Measurements from ENCODE around the gene FBXO17. TPM values are rescaled to one million over a fixed set of nuclear protein-coding genes. Genes with fewer than 3 reads are reported as not detected.

The FBXO17 gene
- total and polyA plus RNA-seq, 5 experiments from 2014 or later: not detected

- Mint-ChIP-seq H3K27me3 (no peaks in the 10 kb centered on the region), H3K4me1 (peaks cover 0 to 3% (median 0%) of the 10 kb centered on the region in 4 donors), H3K27ac (peak overlapping the region in 2 of 10 donors; percentile 42 to 44), H3K9me3 (no peaks in the 10 kb centered on the region), H3K36me3 (peaks cover 5 to 20% (median 7%) of the 10 kb centered on the region in 3 donors), H3K4me3 (no peak overlapping the region)
- POLR2A ChIA-PET: interaction anchor here (1.3 kb wide), 1 partner anchor 13 kb away, joined by 5 read pairs; the partner anchor contains the start of genes MRPS12 and SARS2
- DNase-seq (peak in 1 of 10 donors; percentile 22), ATAC-seq (no peak)
These were observed 57.5 kb downstream of the FBXO17 start for GRCh38 chr19:38917921-38918491.

DNA sequence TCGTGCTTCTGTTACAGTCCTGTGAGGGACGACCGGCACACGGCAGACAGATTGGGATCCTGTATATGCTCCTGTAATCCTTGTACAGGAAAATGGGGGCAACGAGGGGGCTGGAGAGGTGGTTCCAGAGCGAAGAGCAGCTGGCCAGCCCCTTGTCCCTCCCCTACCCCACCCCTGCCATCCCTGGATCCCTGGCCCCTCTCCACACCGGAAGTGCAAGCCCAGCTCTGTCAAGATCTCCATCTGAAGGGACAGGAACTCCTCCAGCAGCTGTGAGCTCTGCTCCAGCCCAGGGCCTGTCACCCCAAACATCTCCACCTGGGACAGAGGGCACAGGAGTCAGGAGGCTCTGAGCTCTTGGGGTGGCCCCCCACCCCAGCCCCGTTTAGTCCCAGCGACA lies 58.0 kb downstream of the FBXO17 start:
- H3K9me3 Mint-ChIP-seq: no peaks in the 10 kb centered on the region
- DNase-seq (peak in 1 of 10 donors; percentile 35), ATAC-seq (no peak)
- POLR2A ChIA-PET: interaction anchor here (1.3 kb wide), 1 partner anchor 13 kb away, joined by 5 read pairs; the partner anchor contains the start of genes MRPS12 and SARS2
- H3K27ac Mint-ChIP-seq: no peak overlapping the region
- H3K4me1 Mint-ChIP-seq: peaks cover 0 to 4% (median 1%) of the 10 kb centered on the region in 4 donors
- peaks cover 5 to 15% (median 7%) of the 10 kb centered on the region in 3 donors for H3K36me3 Mint-ChIP-seq
- no peaks in the 10 kb centered on the region for H3K27me3 Mint-ChIP-seq
- no peak overlapping the region for H3K4me3 Mint-ChIP-seq

DNA sequence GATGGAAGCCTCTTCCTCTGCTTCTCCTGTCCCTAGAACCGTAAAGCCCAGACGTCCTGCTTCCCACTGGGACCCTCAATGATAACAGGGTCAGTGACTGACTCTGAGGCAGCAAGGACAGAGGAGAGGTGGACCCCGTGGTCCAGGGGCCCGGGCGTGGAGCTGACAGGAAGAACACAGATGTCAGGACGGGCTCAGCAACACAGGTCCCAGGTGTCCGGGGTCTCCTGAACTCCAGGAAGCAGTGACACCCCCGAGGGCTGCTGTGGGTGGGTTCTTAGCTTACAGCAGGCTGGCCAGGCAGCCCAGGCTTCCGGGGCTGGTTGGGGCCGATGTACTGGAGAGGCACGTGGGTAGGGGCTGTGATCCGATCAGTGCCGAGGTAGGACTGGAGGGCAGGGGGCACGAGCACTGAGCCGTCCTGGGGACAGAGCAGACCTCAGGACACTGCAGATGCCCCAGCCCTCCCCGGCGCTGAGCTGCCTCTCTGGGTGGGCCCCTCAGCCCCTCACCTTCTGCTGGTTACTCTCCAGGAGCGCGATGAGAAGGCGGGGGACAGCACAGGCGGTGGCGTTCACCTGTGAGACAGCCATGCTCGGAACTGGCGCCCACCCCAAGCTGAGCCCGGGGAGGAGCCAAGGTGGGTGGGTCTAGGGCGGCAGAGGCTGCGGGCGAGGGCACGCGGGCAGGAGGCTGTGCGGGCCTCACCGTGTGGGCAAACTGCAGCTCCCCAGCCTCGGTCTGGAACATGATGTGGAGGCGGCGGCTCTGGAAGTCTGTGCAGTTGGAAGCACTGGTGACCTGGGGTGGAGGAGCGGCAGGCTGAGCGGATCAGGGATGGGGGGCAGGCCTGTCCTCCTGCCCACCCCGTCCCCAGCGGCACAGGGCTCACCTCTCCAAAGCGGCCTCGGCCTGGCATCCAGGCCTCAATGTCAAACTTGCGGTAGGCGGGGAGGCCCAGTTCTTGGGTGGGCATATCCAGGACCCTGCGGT lies 59.9 kb downstream of the FBXO17 start:
- Mint-ChIP-seq H3K27me3 (no peaks in the 10 kb centered on the region), H3K36me3 (peaks cover 0 to 8% (median 0%) of the 10 kb centered on the region in 3 donors), H3K9me3 (no peaks in the 10 kb centered on the region), H3K4me1 (peaks cover 0 to 9% (median 3%) of the 10 kb centered on the region in 4 donors), H3K27ac (peak overlapping the region in 2 of 10 donors; percentile 35), H3K4me3 (no peak overlapping the region)
- ATAC-seq: no peak
- POLR2A ChIA-PET: interaction anchor here (0.7 kb wide), 1 partner anchor 15 kb away, joined by 3 read pairs; the partner anchor contains the start of genes MRPS12 and SARS2
- peak in 1 of 10 donors; percentile 59 for DNase-seq

- Mint-ChIP-seq H3K27me3 (no peaks in the 10 kb centered on the region), H3K4me1 (peaks cover 4 to 22% (median 5%) of the 10 kb centered on the region in 4 donors), H3K4me3 (no peak overlapping the region), H3K36me3 (peaks cover 0 to 9% (median 0%) of the 10 kb centered on the region in 3 donors), H3K27ac (peak overlapping the region in 2 of 10 donors; percentile 9 to 44), H3K9me3 (no peaks in the 10 kb centered on the region)
- POLR2A ChIA-PET: interaction anchor here (0.7 kb wide), 1 partner anchor 520 kb away, joined by 7 read pairs; no protein-coding TSS in a partner anchor
- DNase-seq (peak in 1 of 10 donors; percentile 37), ATAC-seq (no peak)
These were observed 61.6 kb downstream of the FBXO17 start for GRCh38 chr19:38913958-38914357.

DNA sequence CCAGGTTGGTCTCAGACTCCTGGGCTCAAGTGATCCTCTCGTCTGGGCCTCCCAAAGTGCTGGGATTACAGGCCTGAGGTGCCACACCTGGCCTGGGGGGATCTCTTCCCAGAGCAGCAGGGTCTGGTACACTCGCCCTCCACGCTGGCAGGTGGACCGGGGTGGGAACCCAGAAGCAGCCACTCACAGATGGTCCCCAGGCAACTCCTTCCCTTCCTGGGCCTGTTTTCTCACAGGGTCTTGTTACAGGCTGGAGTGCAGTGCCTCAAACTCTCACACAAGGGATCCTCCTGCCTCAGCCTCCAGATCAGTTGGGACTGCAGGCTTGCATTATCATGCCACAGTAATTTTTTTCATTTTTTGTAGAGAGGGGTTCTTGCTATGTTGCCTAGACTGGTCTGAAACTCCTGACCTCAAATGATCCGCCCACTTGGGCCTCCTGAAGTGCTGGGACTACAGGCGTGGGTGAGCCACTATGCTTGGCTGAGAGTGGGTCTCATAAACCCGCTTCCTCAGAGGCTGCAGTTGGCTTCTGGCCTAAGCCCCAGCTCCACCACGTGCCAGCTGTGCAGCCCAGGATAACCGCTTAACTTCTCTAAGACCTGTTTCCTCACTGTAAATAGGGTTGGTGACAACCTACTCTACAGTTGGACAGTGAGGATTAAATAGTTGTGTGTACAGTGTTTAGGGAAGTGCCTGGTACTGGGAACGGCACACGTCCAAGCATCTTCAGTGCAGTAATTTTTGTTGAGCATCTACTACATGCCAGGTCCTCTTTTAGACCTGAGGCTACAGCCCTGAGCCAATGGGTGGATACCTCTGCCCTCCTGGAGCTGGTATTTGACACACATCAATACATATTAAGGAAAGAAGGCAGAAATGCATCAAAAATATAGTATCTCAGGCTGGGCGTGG lies 62.7 kb downstream of the FBXO17 start:
- POLR2A ChIA-PET: no interaction called here
- H3K27me3 Mint-ChIP-seq: no peaks in the 10 kb centered on the region
- no peak overlapping the region for H3K4me3 Mint-ChIP-seq
- H3K36me3 Mint-ChIP-seq: peaks cover 0 to 15% (median 3%) of the 10 kb centered on the region in 3 donors
- DNase-seq (peak in 1 of 10 donors; percentile 22), ATAC-seq (no peak)
- peaks cover 10 to 30% (median 12%) of the 10 kb centered on the region in 4 donors for H3K4me1 Mint-ChIP-seq
- H3K9me3 Mint-ChIP-seq: no peaks in the 10 kb centered on the region
- peak overlapping the region in 3 of 10 donors; percentile 10 to 37 (median 29) for H3K27ac Mint-ChIP-seq

- POLR2A ChIA-PET: interaction anchor here (1.1 kb wide), 1 partner anchor 42 kb away, joined by 3 read pairs; no protein-coding TSS in a partner anchor
- ATAC-seq: no peak
These were observed 64.0 kb downstream of the FBXO17 start for GRCh38 chr19:38911388-38912001.

DNA sequence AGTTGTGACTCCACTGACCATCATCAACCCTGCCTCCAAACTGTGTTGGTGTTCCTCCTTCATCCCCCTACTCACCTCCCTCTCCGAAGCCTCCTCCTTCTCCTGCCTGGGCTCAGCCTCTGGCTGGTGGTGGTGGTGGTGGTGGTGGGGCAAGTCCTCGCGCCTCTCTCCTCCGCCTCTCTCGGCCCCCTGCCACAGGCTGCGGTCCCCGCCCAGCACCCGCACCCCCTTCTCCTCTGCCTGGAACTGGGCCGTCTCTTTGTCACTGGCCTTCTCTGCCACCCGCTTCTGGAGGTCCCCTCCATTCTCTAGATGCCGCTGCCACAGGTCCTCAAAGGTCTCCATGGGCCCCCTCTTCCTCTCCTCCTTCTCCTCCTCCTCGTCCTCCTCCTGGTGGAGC lies 65.1 kb downstream of the FBXO17 start:
- no peak for ATAC-seq
- Mint-ChIP-seq H3K9me3 (no peaks in the 10 kb centered on the region), H3K27ac (peak overlapping the region in 4 of 10 donors; percentile 18 to 72 (median 36)), H3K27me3 (no peaks in the 10 kb centered on the region), H3K36me3 (peaks cover 0 to 35% (median 10%) of the 10 kb centered on the region in 3 donors), H3K4me1 (peaks cover 10 to 35% (median 17%) of the 10 kb centered on the region in 4 donors), H3K4me3 (peak overlapping the region in 1 of 10 donors; percentile 52)
- POLR2A ChIA-PET: interaction anchor here (0.7 kb wide), 1 partner anchor 61 kb away, joined by 5 read pairs; no protein-coding TSS in a partner anchor
- DNase-seq: peak in 1 of 10 donors; percentile 58

More at GRCh38 chr19:38911388-38912001, 64.0 kb downstream of the FBXO17 start:
- peak in 1 of 10 donors; percentile 54 for DNase-seq
- Mint-ChIP-seq H3K36me3 (peaks cover 0 to 29% (median 10%) of the 10 kb centered on the region in 3 donors), H3K4me3 (no peak overlapping the region), H3K27me3 (no peaks in the 10 kb centered on the region), H3K4me1 (peaks cover 10 to 35% (median 17%) of the 10 kb centered on the region in 4 donors), H3K27ac (no peak overlapping the region), H3K9me3 (no peaks in the 10 kb centered on the region)

DNA sequence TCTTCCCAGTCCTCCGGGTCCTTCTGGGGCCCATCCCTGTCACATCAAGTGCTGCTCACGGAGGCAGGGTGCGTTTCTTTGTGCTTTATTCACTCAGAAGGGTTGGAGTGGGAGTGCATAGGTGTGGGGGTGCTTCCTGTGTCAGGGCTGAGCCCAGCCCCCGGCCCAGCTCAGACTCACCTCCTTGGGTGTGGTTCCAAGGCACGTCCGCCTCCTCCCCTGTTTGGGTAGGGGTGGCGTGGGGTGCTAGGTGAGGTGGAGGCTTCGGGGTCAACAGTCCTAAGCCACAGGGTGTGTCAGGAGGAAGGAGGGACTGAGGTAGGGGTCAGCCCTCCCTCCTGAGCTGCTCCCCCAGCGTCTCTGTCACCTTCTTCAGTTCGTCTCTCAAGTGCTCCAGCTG lies 66.6 kb downstream of the FBXO17 start:
- POLR2A ChIA-PET: interaction anchor here (1.7 kb wide), 1 partner anchor 9 kb away, joined by 6 read pairs; the partner anchor contains the start of genes NFKBIB and SIRT2
- H3K36me3 Mint-ChIP-seq: peaks cover 6 to 44% (median 10%) of the 10 kb centered on the region in 3 donors
- ATAC-seq: peak; percentile 69 to 78
- peak overlapping the region in 8 of 10 donors; percentile 34 to 72 (median 61) for H3K4me3 Mint-ChIP-seq
- peak in 3 of 10 donors; percentile 24 to 64 (median 26) for DNase-seq
- H3K4me1 Mint-ChIP-seq: peaks cover 14 to 42% (median 24%) of the 10 kb centered on the region in 4 donors
- H3K9me3 Mint-ChIP-seq: no peaks in the 10 kb centered on the region
- H3K27ac Mint-ChIP-seq: peak overlapping the region in 9 of 10 donors; percentile 32 to 91 (median 86)
- no peaks in the 10 kb centered on the region for H3K27me3 Mint-ChIP-seq

DNA sequence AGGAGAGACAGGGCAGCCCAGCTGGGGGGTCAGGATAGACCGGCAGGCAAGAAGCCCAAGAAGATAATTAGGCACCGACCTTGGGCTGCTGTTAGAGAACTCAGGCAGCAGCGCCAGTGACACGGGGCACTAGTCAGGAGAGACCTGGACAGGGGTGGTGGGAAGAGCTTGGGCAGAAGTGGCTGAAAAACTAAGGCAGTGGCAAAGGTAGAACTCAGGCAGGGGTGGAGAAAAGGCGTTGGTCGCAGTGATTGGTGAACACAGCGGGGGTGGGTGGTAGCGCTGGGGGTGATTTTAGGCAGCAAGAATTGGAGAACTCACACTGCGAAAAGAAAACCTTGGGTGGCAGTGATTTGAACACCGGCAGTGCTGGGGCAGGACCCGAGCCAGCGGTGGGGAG lies 67.9 kb downstream of the FBXO17 start:
- H3K36me3 Mint-ChIP-seq: peaks cover 6 to 47% (median 10%) of the 10 kb centered on the region in 3 donors
- peaks cover 14 to 45% (median 26%) of the 10 kb centered on the region in 4 donors for H3K4me1 Mint-ChIP-seq
- H3K27me3 Mint-ChIP-seq: no peaks in the 10 kb centered on the region
- ATAC-seq (no peak), DNase-seq (peak in 1 of 10 donors; percentile 47)
- no peaks in the 10 kb centered on the region for H3K9me3 Mint-ChIP-seq
- peak overlapping the region in 5 of 10 donors; percentile 55 to 79 (median 78) for H3K27ac Mint-ChIP-seq
- H3K4me3 Mint-ChIP-seq: peak overlapping the region in 2 of 10 donors; percentile 10 to 37
- POLR2A ChIA-PET: no interaction called here

DNA sequence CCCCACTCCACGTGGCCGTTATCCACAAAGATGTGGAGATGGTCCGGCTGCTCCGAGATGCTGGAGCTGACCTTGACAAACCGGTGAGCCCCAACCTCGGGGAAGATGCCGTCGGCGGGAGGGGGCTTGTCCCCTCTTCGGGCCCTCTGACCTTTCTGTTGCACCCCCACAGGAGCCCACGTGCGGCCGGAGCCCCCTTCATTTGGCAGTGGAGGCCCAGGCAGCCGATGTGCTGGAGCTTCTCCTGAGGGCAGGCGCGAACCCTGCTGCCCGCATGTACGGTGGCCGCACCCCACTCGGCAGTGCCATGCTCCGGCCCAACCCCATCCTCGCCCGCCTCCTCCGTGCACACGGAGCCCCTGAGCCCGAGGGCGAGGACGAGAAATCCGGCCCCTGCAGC lies 68.3 kb downstream of the FBXO17 start:
- DNase-seq (peak in 1 of 10 donors; percentile 58), ATAC-seq (no peak)
- peaks cover 14 to 41% (median 26%) of the 10 kb centered on the region in 4 donors for H3K4me1 Mint-ChIP-seq
- H3K4me3 Mint-ChIP-seq: peak overlapping the region in 1 of 10 donors; percentile 10
- no peak overlapping the region for H3K27ac Mint-ChIP-seq
- POLR2A ChIA-PET: no interaction called here
- H3K9me3 Mint-ChIP-seq: no peaks in the 10 kb centered on the region
- peaks cover 6 to 47% (median 10%) of the 10 kb centered on the region in 3 donors for H3K36me3 Mint-ChIP-seq
- no peaks in the 10 kb centered on the region for H3K27me3 Mint-ChIP-seq

DNA sequence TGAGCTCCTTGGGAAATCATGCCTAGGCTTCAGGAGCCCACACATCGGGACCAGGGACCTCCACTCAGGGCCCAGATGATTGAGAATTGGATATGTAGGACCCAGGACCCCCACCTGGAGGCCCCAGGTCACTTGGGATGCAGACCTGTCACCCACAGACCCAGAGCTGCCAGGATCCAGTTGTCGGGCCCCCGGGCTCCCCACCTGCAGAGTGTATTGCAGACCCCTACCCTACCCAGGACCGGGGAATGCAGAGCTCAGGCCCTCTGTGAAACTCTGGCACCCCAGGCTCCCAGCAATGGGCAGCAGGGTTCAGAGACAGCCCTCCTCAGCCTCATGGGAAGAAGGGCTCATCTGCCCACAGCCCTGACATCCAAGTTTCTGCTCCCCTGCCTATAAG lies 69.9 kb downstream of the FBXO17 start:
- Mint-ChIP-seq H3K27me3 (no peaks in the 10 kb centered on the region), H3K36me3 (peaks cover 6 to 46% (median 10%) of the 10 kb centered on the region in 3 donors), H3K4me1 (peaks cover 14 to 49% (median 36%) of the 10 kb centered on the region in 4 donors), H3K9me3 (no peaks in the 10 kb centered on the region), H3K4me3 (no peak overlapping the region), H3K27ac (peak overlapping the region in 2 of 10 donors; percentile 37 to 57)
- DNase-seq (peak in 1 of 10 donors; percentile 45), ATAC-seq (no peak)
- POLR2A ChIA-PET: no interaction called here

All from naive thymus-derived CD8-positive, alpha-beta T cell (primary cell).